GM19455 (cell line): ENCODE measurements around the gene HK1.
A peak's percentile ranks its signal among the peaks of the same experiment; 100 is the strongest.
"Not testable (repeated sequence)": the region's sequence is repeated elsewhere in the genome, so short reads cannot be mapped to it uniquely, and the experiment has no call there.

Source experiments
- ATAC-seq: cut with Tn5 transposase; IDR thresholded peaks from one replicate; pipeline ENCODE4 v1.9.1; 2021; ENCODE audit not compliant: unreplicated experiment

Gene HK1

GRCh38 chr10:69278446-69278963 is at the start of gene HK1:
HK1 (plus strand) TSS chr10:69278496.
- no peak for ATAC-seq

GRCh38 chr10:69229616-69229916 is 48.7 kb upstream of the HK1 start:
- ATAC-seq, result no peak

- no peak for ATAC-seq
Observed at GRCh38 chr10:69230128-69230527, 48.2 kb upstream of the HK1 start.

- no peak for ATAC-seq
Observed at GRCh38 chr10:69232252-69232651, 46.0 kb upstream of the HK1 start.

- ATAC-seq, result no peak
Observed at GRCh38 chr10:69232736-69233480, 45.4 kb upstream of the HK1 start.

- no peak for ATAC-seq
Observed at GRCh38 chr10:69234447-69234846, 43.8 kb upstream of the HK1 start.

GRCh38 chr10:69237528-69238159 is 40.7 kb upstream of the HK1 start:
- ATAC-seq, result peak; percentile 86

GRCh38 chr10:69239136-69239535 is 39.2 kb upstream of the HK1 start:
- ATAC-seq, result no peak

GRCh38 chr10:69239816-69240434 is 38.4 kb upstream of the HK1 start:
- ATAC-seq, result no peak

- ATAC-seq, result no peak
Observed at GRCh38 chr10:69240455-69240854, 37.8 kb upstream of the HK1 start.

GRCh38 chr10:69241575-69241974 is 36.7 kb upstream of the HK1 start:
- ATAC-seq, result no peak

GRCh38 chr10:69242040-69242851 is 36.0 kb upstream of the HK1 start:
- ATAC-seq, result no peak

GRCh38 chr10:69242852-69243212 is 35.5 kb upstream of the HK1 start:
- no peak for ATAC-seq

- no peak for ATAC-seq
Observed at GRCh38 chr10:69243817-69244216, 34.5 kb upstream of the HK1 start.

- ATAC-seq, result no peak
Observed at GRCh38 chr10:69246036-69246435, 32.3 kb upstream of the HK1 start.

- ATAC-seq, result no peak
Observed at GRCh38 chr10:69246581-69247312, 31.5 kb upstream of the HK1 start.

GRCh38 chr10:69247313-69247710 is 31.0 kb upstream of the HK1 start:
- ATAC-seq, result no peak

- ATAC-seq, result no peak
Observed at GRCh38 chr10:69248117-69248730, 30.1 kb upstream of the HK1 start.

GRCh38 chr10:69250041-69250440 is 28.3 kb upstream of the HK1 start:
- ATAC-seq, result no peak

GRCh38 chr10:69251417-69251816 is 26.9 kb upstream of the HK1 start:
- ATAC-seq, result not testable (repeated sequence)
